NCI-H345 (cell line): Measurements from ENCODE around the gene SH3GL1.

Experiments used
- DNase-seq: peaks from one replicate; lab custom pipeline; 2025; lab: John Stamatoyannopoulos, UW

SH3GL1 gene

DNA sequence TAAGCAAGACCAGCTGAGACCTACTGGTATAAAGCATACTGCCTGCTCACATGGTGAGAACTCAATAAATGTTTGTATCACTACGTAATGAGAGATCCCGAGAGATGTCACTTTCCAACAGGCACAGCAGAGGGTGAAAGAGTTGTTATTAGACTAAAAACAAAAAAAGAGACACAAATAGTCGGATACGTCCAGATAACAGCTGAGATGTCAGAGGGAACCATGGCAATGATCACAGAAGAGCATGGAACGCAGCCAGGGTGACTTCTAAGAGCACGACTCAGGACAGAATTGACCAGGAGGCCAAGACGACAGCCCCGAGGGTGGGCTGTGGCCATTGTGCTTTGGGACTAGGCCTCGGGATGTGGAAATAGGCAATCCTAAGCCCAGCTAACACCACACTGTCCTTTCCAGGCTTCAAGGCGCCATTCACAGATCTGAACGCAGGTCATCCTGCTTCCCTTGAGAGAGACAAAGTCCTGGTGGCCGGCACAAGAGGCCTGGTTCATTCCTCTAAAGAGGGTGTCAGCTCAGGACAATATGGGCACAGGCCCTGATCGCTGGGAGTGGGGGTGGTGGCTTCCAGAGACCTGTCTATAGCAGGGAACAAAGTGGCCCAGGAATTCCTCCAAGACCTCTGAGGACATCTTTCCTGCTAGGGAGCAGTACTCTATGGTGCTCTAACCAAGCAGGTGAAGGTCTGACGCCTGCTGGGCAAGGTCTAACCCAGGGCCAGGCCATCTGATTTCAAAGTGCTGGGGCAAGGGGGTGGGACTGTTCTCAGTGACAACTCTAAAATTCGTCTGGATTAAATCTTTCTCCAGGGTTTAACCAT, 3.2 kb downstream of the SH3GL1 start:
- DNase-seq: no peak

DNA sequence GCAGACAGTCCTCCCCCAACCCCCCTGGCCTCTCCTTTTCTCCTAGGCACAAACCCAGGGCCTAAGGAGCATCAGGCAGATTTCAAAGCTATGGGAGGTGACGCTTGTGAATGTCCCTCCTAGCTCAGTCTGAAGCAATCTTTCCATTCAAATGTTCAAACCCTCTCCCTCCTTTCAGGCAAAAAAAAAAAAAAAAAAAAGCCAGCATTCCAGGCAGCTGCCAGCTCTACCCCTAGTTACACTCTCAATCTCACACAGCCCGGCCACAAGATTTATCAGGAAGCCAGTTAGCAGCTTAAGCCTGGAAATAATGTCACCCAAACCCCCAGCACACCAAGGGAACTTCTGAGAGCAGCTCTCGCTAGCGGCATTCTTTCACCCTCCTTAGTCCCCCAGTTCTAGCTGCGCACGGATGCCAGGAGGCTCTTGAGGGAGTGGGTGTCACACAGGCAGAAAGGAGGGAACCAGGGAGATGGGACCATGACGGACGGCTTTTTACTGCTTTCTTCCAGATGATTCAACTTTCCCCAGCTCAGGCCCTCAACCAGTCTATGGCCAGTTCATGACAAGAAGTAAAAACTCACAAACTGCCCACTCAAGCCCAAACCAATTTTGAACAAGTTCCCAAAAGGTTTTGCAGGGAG, 6.3 kb downstream of the SH3GL1 start:
- no peak for DNase-seq

GRCh38 chr19:4391701-4392483, 8.5 kb downstream of the SH3GL1 start:
- DNase-seq: no peak

- DNase-seq: no peak
Measured at GRCh38 chr19:4391306-4391693, 9.0 kb downstream of the SH3GL1 start.

DNA sequence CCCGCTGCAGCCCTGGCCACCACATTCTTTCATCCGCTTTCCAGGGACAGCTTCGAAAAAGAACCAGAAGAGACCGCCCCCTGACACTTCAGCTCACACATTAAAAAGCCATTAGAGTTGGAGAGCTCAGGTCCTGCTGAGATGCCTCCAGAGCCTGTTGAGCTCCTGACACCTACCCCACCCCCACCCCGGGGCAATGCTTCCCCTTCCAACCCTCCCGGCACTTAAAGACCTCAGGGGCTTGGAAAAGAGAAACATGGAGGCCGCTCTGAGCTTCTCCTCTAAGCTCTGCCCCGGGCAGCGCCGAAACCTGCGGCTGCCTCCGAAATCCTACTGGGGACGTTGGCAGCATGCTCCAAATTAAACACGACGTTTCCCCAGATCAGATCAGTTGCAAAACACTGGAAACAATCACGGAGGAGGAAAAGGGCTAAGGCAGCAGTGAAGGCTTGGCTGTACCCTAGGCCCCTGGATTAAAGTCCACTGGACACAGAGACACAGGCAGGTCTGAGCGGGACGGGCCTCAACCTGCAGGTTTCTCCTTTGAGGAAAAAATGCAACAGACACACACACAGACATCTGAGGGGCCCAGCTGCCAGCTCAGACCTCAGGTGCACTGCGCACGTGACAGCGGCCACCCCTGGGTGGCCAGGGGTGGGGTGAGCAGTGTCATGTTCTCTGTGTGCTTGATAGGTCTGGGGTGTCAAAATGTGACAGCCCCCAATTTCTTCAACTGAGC, 9.6 kb downstream of the SH3GL1 start:
- peak; percentile 7 for DNase-seq

DNA sequence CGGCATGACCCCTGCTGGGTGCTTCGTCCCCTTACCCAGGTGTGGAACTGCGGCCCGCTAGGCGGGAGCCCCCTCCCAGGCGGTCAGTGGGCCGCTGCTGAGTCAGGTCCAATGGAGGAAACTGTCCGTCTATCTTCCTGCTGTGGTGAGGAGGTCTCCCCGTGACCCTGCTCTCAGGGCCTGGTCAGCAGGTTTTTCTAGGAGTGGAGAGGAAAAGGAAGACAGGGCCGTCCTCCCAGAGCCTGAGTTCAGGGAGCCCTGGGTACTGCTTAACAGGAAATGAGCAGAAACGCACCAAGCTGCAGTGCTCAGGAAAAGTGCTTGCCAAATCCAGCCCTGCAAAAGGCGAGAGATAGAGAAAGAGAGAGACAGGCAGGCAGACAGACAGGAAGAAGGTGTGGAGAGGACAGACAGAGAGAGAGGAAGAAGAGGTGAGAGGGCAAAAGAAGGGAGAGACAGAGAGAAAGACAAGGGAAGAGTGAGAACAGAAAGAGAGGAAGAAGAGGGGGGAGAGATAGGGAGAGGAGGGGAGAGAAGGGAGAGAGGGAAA, 10.3 kb downstream of the SH3GL1 start:
- DNase-seq: no peak

DNA sequence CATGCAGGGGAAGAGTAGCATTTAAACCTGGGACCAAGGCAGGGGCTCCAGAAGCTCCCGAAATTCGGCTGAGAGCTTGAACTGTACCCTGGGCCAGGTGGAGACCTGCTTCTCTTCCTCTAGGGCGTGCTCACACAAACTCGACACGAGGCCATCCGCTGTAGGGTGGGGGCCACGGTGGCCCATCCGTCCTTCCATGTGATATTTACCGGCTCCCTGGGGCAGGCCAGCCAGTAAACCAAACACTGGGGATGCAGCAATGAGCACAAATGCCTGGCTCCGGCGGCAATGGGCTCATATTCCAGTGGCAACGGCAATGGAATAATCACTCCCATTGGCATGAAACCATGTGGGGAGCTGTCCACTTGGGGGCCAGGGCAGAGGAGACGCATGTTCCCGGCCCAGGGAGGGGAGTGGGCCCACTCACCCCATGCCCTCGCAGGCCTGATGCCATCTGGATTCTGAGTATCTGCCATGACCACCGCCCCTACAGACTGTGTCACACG, 10.8 kb downstream of the SH3GL1 start:
- no peak for DNase-seq

GRCh38 chr19:4389064-4389375, 11.3 kb downstream of the SH3GL1 start:
- DNase-seq: no peak

DNA sequence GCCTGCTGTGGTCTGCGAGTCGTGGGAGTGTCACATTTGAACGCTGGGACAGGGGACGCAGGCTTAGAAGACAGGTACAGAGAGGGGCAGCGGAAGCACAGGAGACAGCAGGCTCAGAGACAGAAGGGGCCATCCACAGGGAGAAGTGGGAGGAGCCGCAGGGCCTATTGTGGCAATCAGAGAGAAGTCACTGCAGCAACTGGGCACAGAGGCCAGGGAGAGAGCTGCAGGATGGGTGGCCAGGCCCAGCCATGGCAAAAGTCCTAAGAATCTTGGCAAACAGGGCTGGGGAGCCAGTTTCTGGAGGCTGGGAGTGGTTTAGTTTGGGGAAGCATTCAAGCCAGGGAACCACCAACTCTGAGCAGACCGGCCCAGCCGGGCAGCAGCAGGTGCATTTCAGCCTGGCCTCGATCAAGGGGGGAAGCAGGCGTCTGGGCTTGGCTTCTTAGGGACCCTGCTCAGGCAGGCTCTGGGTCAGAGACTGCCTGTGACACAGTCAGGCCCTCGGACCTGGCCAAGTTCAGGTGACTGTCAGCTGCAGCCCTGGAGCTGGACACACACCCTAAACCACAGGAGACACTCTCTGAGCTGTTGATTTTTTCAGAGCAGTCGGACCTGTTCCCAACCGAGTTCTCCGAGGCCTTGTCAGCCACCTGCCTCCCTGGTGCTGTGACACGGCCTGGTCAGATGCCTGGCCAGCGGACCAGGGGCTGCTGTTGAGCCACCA, 11.8 kb downstream of the SH3GL1 start:
- no peak for DNase-seq

DNA sequence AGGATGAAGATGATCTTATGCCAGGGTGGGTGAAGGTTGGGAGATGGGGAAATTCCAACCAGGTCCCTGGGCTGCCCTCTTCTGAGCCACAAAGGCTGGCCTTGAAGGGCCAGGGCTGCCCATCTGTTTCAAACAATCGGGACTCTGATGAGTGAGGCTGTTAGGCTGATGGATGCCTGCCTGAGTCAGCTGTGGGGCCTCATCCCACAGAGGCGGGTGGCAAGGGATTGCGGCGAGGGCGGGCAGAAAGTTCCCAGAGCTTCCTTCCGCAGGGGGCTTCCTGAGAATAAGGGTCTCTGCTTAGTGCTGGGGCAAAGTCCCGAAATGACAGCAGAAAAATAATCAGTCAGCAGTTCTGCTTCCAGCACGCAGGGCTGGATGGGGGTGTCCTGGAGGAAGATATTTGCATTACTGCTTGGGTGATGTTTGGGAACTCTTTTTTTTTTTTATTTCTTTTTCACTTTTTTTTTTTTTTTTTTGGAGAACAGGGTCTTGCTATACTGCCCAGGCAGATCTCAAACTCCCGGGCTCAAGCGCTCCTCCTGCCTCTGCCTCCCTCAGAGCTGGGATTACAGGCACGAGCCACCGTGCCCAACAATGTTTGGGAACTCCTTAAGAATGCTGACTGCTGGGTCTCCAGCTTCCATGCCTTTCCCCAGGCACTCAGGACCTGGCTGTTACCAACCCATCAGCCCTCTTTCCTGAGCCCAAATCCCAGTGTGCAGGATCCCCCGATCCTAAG, 14.1 kb downstream of the SH3GL1 start:
- no peak for DNase-seq

GRCh38 chr19:4385291-4386040, 14.9 kb downstream of the SH3GL1 start:
- no peak for DNase-seq

DNA sequence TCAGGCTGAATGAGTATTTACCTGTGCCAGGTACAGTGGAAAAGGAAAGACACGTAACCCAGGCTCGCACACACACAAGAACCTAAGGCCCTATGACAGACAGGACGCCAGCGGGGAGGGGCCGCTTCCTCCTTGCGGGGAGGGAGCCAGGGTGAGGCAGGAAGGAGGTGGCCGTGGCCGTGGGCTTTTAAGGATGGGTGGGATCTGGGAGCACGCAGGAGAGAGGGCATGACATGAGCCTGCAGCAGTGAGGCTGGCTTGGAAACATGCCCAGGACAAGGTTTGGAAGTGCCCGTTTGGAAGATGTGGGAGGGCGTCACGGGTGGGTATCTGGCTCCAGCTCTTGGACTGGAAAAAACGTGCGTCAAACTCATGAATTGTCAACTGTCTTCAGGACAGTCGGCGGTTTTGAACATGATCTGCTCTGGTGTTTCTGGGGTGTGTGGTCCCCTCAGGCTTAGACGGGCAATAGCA, 20.1 kb downstream of the SH3GL1 start:
- no peak for DNase-seq

- DNase-seq: peak; percentile 59
Measured at GRCh38 chr19:4379383-4380253, 20.7 kb downstream of the SH3GL1 start.

GRCh38 chr19:4378886-4379285, 21.5 kb downstream of the SH3GL1 start:
- no peak for DNase-seq

- no peak for DNase-seq
Measured at GRCh38 chr19:4376991-4377781, 23.2 kb downstream of the SH3GL1 start.

GRCh38 chr19:4376671-4376990, 23.7 kb downstream of the SH3GL1 start:
- DNase-seq: no peak

DNA sequence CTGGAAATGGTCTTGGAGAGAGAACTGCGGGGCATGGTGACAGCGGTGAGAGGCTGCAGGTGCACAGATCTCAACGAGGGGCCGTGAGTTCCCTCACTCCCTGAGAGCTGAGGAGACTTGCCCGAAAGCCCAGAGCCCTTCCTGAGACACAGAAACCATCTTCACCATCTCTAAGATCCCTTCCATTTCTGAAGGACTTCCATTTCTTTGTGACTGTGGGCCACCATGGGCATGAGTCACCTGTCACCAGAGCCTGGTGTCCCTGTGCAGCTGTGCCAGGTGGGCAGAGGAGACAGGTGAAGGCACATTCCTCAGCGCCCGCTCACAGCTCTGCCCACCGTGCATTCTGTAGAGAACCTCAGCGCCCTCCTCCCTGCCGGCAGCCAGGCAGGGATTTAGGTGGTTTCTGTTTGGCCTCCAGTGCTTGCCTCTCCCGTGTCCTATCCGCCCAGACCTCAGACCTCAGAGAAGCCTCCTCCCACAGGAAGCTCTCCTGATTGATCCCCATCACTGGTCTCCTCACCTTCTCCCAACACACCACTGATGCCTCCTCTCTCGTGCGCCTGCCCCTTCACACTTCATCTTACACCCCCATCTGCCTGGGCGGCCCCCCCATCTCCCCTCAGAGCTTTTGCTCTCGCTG, 24.2 kb downstream of the SH3GL1 start:
- DNase-seq: no peak
